ENCODE results near the gene MC3R.

GRCh38 chr20:56245761-56246160 lies 2.8 kb upstream of the MC3R start:
- TF ChIP-seq USF2 (IDR thresholded peaks at IDR 0.05) (no peak), RAD21 (conservative IDR thresholded peaks at IDR 0.05 in 1 of 2, IDR thresholded peaks at IDR 0.05 in 1 of 2) (no peak), ELK1 (IDR thresholded peaks at IDR 0.05; ENCODE audit: low read depth, low read length) (no peak), CTCF (IDR thresholded peaks at IDR 0.05) (no peak)

All from A549 (cell line).